Thyroid gland (tissue), 4 donors: ENCODE results near the gene OOSP4A.

Experiments used
- POLR2A ChIP-seq, 2 donors: fragments of 450-650 bp; IDR thresholded peaks; one replicate each; pipeline ENCODE4 v1.6.1; 2017; ENCODE audit warnings: antibody characterized with exemption in 2 of 2, mild to moderate bottlenecking in 2 of 2, moderate library complexity in 1 of 2
- TF ChIP-seq, protein P1 (sequence below), 6 experiments: fragments of 200-600 bp in 3 of 6; fragments of 450-650 bp in 3 of 6; sonication (generic) in 3 of 6; IDR thresholded peaks; one replicate each; pipeline ENCODE4 v1.5.1; 2016 to 2019; ENCODE audit warnings: antibody characterized with exemption in 6 of 6, mild to moderate bottlenecking in 2 of 6, inconsistent platforms in 1 of 6, moderate library complexity in 1 of 6

DNA sequence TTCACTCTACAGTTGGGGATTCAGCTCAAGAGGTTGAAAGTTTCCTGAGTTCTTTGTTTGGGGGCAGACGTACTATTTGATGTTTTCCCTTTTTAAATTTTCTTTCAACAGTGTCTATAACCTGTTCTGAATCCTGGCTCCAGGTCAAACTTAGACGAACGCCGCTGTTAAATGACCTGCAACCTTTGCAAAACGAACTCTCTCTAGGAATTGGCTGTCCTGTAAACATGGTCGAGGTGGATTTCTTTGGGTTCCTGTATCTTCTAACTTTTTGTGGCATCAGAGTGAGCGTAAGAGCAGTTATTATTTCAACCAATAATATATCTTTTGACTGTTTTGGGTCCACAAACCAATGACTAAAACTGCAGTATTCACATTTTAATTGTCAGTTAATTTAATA lies 1.6 kb downstream of the OOSP4A start:
- TF ChIP-seq, protein P1, sequence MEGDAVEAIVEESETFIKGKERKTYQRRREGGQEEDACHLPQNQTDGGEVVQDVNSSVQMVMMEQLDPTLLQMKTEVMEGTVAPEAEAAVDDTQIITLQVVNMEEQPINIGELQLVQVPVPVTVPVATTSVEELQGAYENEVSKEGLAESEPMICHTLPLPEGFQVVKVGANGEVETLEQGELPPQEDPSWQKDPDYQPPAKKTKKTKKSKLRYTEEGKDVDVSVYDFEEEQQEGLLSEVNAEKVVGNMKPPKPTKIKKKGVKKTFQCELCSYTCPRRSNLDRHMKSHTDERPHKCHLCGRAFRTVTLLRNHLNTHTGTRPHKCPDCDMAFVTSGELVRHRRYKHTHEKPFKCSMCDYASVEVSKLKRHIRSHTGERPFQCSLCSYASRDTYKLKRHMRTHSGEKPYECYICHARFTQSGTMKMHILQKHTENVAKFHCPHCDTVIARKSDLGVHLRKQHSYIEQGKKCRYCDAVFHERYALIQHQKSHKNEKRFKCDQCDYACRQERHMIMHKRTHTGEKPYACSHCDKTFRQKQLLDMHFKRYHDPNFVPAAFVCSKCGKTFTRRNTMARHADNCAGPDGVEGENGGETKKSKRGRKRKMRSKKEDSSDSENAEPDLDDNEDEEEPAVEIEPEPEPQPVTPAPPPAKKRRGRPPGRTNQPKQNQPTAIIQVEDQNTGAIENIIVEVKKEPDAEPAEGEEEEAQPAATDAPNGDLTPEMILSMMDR (IDR thresholded peaks at IDR 0.05) = no peak
- no peak for TF ChIP-seq POLR2A (IDR thresholded peaks at IDR 0.05)
